HG03521 (cell line): ENCODE measurements around the gene GLP1R.

Experiments used
- ATAC-seq: cut with Tn5 transposase; IDR thresholded peaks from one replicate; pipeline ENCODE4 v1.9.1; 2021; ENCODE audit warnings: mild to moderate bottlenecking, moderate library complexity; ENCODE audit not compliant: unreplicated experiment

Gene GLP1R

GRCh38 chr6:39061588-39061987 is 13.0 kb downstream of the GLP1R start:
- no peak for ATAC-seq

GRCh38 chr6:39062014-39062740 is 13.6 kb downstream of the GLP1R start:
- ATAC-seq, result no peak

GRCh38 chr6:39063526-39063925 is 14.9 kb downstream of the GLP1R start:
- ATAC-seq, result no peak

GRCh38 chr6:39065561-39065960 is 17.0 kb downstream of the GLP1R start:
- no peak for ATAC-seq

- ATAC-seq, result no peak
Measured at GRCh38 chr6:39068391-39068790, 19.8 kb downstream of the GLP1R start.

GRCh38 chr6:39072830-39073229 is 24.2 kb downstream of the GLP1R start:
- no peak for ATAC-seq

- no peak for ATAC-seq
Measured at GRCh38 chr6:39073471-39074355, 25.1 kb downstream of the GLP1R start.

- ATAC-seq, result no peak
Measured at GRCh38 chr6:39074486-39074885, 25.9 kb downstream of the GLP1R start.

GRCh38 chr6:39075010-39075686 is 26.6 kb downstream of the GLP1R start:
- ATAC-seq, result no peak

- no peak for ATAC-seq
Measured at GRCh38 chr6:39075807-39076622, 27.4 kb downstream of the GLP1R start.

- ATAC-seq, result no peak
Measured at GRCh38 chr6:39076623-39077535, 28.3 kb downstream of the GLP1R start.

- ATAC-seq, result no peak
Measured at GRCh38 chr6:39077882-39078594, 29.5 kb downstream of the GLP1R start.

GRCh38 chr6:39078695-39079094 is 30.1 kb downstream of the GLP1R start:
- no peak for ATAC-seq

GRCh38 chr6:39079197-39080125 is 30.9 kb downstream of the GLP1R start:
- ATAC-seq, result no peak

- no peak for ATAC-seq
Measured at GRCh38 chr6:39080246-39080875, 31.8 kb downstream of the GLP1R start.

- no peak for ATAC-seq
Measured at GRCh38 chr6:39082310-39082709, 33.7 kb downstream of the GLP1R start.

- no peak for ATAC-seq
Measured at GRCh38 chr6:39083231-39083634, 34.7 kb downstream of the GLP1R start.
